Measurements from ENCODE around the gene FAF2.

The FAF2 gene

GRCh38 chr5:176515396-176515795 lies 67.2 kb downstream of the FAF2 start:
- H3K36me3 ChIP-seq (ENCODE audit: insufficient read depth, low read depth, low read length) = no peaks in the 10 kb centered on the region
- H3K9ac ChIP-seq (ENCODE audit: low read depth, low read length) = no peak overlapping the region
- H3K27me3 ChIP-seq (ENCODE audit: insufficient read depth, low read length) = no peaks in the 10 kb centered on the region
- no peak overlapping the region for H3K4me3 ChIP-seq (ENCODE audit: low read length)
- H3K4me1 ChIP-seq (ENCODE audit: insufficient read depth, low read length) = no peaks in the 10 kb centered on the region
- H3K9me3 ChIP-seq (ENCODE audit: insufficient read depth, low read depth, low read length) = no peaks in the 10 kb centered on the region
- H3K27ac ChIP-seq (ENCODE audit: low read length) = no peak overlapping the region

- no peaks in the 10 kb centered on the region for H3K27me3 ChIP-seq (ENCODE audit: insufficient read depth, low read length)
Observed at GRCh38 chr5:176517053-176517661, 69.0 kb downstream of the FAF2 start.

GRCh38 chr5:176519810-176520720 lies 71.9 kb downstream of the FAF2 start:
- H3K4me1 ChIP-seq (ENCODE audit: insufficient read depth, low read length) = 0 out of 2 replicates have a peak, but pooled peaks cover 2% of the 10 kb centered on the region
- H3K27ac ChIP-seq (ENCODE audit: low read length) = no peak overlapping the region
- H3K27me3 ChIP-seq (ENCODE audit: insufficient read depth, low read length) = no peaks in the 10 kb centered on the region
- H3K36me3 ChIP-seq (ENCODE audit: insufficient read depth, low read depth, low read length) = no peaks in the 10 kb centered on the region
- no peak overlapping the region for H3K9ac ChIP-seq (ENCODE audit: low read depth, low read length)
- H3K4me3 ChIP-seq (ENCODE audit: low read length) = no peak overlapping the region
- H3K9me3 ChIP-seq (ENCODE audit: insufficient read depth, low read depth, low read length) = no peaks in the 10 kb centered on the region

More at GRCh38 chr5:176517053-176517661, 69.0 kb downstream of the FAF2 start:
- Histone ChIP-seq H3K4me1 (ENCODE audit: insufficient read depth, low read length) (0 out of 2 replicates have a peak, but pooled peaks cover 2% of the 10 kb centered on the region), H3K9me3 (ENCODE audit: insufficient read depth, low read depth, low read length) (no peaks in the 10 kb centered on the region), H3K27ac (ENCODE audit: low read length) (no peak overlapping the region), H3K4me3 (ENCODE audit: low read length) (no peak overlapping the region), H3K9ac (ENCODE audit: low read depth, low read length) (no peak overlapping the region), H3K36me3 (ENCODE audit: insufficient read depth, low read depth, low read length) (no peaks in the 10 kb centered on the region)

- H3K27ac ChIP-seq (ENCODE audit: low read length) = no peak overlapping the region
- H3K36me3 ChIP-seq (ENCODE audit: insufficient read depth, low read depth, low read length) = no peaks in the 10 kb centered on the region
- no peak overlapping the region for H3K4me3 ChIP-seq (ENCODE audit: low read length)
- no peaks in the 10 kb centered on the region for H3K27me3 ChIP-seq (ENCODE audit: insufficient read depth, low read length)
- H3K9me3 ChIP-seq (ENCODE audit: insufficient read depth, low read depth, low read length) = no peaks in the 10 kb centered on the region
- H3K9ac ChIP-seq (ENCODE audit: low read depth, low read length) = no peak overlapping the region
- 0 out of 2 replicates have a peak, but pooled peaks cover 2% of the 10 kb centered on the region for H3K4me1 ChIP-seq (ENCODE audit: insufficient read depth, low read length)
Observed at GRCh38 chr5:176521286-176521685, 73.1 kb downstream of the FAF2 start.

GRCh38 chr5:176521699-176522263 lies 73.6 kb downstream of the FAF2 start:
- 0 out of 2 replicates have a peak, but pooled peaks cover 2% of the 10 kb centered on the region for H3K4me1 ChIP-seq (ENCODE audit: insufficient read depth, low read length)
- H3K9me3 ChIP-seq (ENCODE audit: insufficient read depth, low read depth, low read length) = no peaks in the 10 kb centered on the region
- H3K27ac ChIP-seq (ENCODE audit: low read length) = no peak overlapping the region
- H3K36me3 ChIP-seq (ENCODE audit: insufficient read depth, low read depth, low read length) = no peaks in the 10 kb centered on the region
- no peaks in the 10 kb centered on the region for H3K27me3 ChIP-seq (ENCODE audit: insufficient read depth, low read length)
- no peak overlapping the region for H3K4me3 ChIP-seq (ENCODE audit: low read length)
- H3K9ac ChIP-seq (ENCODE audit: low read depth, low read length) = no peak overlapping the region

- Histone ChIP-seq H3K4me3 (ENCODE audit: low read length) (no peak overlapping the region), H3K4me1 (ENCODE audit: insufficient read depth, low read length) (0 out of 2 replicates have a peak, but pooled peaks cover 2% of the 10 kb centered on the region), H3K9ac (ENCODE audit: low read depth, low read length) (no peak overlapping the region), H3K36me3 (ENCODE audit: insufficient read depth, low read depth, low read length) (peaks cover 21% of the 10 kb centered on the region), H3K27me3 (ENCODE audit: insufficient read depth, low read length) (no peaks in the 10 kb centered on the region), H3K27ac (ENCODE audit: low read length) (no peak overlapping the region), H3K9me3 (ENCODE audit: insufficient read depth, low read depth, low read length) (no peaks in the 10 kb centered on the region)
Observed at GRCh38 chr5:176524138-176524537, 76.0 kb downstream of the FAF2 start.

- 0 out of 2 replicates have a peak, but pooled peaks cover 2% of the 10 kb centered on the region for H3K4me1 ChIP-seq (ENCODE audit: insufficient read depth, low read length)
- no peak overlapping the region for H3K27ac ChIP-seq (ENCODE audit: low read length)
- no peaks in the 10 kb centered on the region for H3K27me3 ChIP-seq (ENCODE audit: insufficient read depth, low read length)
- H3K4me3 ChIP-seq (ENCODE audit: low read length) = no peak overlapping the region
- H3K9ac ChIP-seq (ENCODE audit: low read depth, low read length) = no peak overlapping the region
- H3K36me3 ChIP-seq (ENCODE audit: insufficient read depth, low read depth, low read length) = peaks cover 29% of the 10 kb centered on the region
- H3K9me3 ChIP-seq (ENCODE audit: insufficient read depth, low read depth, low read length) = no peaks in the 10 kb centered on the region
Observed at GRCh38 chr5:176524987-176525386, 76.8 kb downstream of the FAF2 start.

- no peak overlapping the region for H3K4me3 ChIP-seq (ENCODE audit: low read length)
- H3K4me1 ChIP-seq (ENCODE audit: insufficient read depth, low read length) = 0 out of 2 replicates have a peak, but pooled peaks cover 2% of the 10 kb centered on the region
- H3K27me3 ChIP-seq (ENCODE audit: insufficient read depth, low read length) = no peaks in the 10 kb centered on the region
- no peaks in the 10 kb centered on the region for H3K9me3 ChIP-seq (ENCODE audit: insufficient read depth, low read depth, low read length)
- peaks cover 29% of the 10 kb centered on the region for H3K36me3 ChIP-seq (ENCODE audit: insufficient read depth, low read depth, low read length)
- H3K27ac ChIP-seq (ENCODE audit: low read length) = no peak overlapping the region
- no peak overlapping the region for H3K9ac ChIP-seq (ENCODE audit: low read depth, low read length)
Observed at GRCh38 chr5:176525677-176526076, 77.5 kb downstream of the FAF2 start.

- Histone ChIP-seq H3K4me3 (ENCODE audit: low read length) (no peak overlapping the region), H3K27me3 (ENCODE audit: insufficient read depth, low read length) (no peaks in the 10 kb centered on the region), H3K4me1 (ENCODE audit: insufficient read depth, low read length) (0 out of 2 replicates have a peak, but pooled peaks cover 2% of the 10 kb centered on the region), H3K36me3 (ENCODE audit: insufficient read depth, low read depth, low read length) (peaks cover 35% of the 10 kb centered on the region), H3K27ac (ENCODE audit: low read length) (no peak overlapping the region), H3K9ac (ENCODE audit: low read depth, low read length) (no peak overlapping the region), H3K9me3 (ENCODE audit: insufficient read depth, low read depth, low read length) (no peaks in the 10 kb centered on the region)
Observed at GRCh38 chr5:176526462-176526861, 78.3 kb downstream of the FAF2 start.

- H3K4me1 ChIP-seq (ENCODE audit: insufficient read depth, low read length) = no peaks in the 10 kb centered on the region
- no peak overlapping the region for H3K4me3 ChIP-seq (ENCODE audit: low read length)
- no peak overlapping the region for H3K9ac ChIP-seq (ENCODE audit: low read depth, low read length)
- peaks cover 43% of the 10 kb centered on the region for H3K36me3 ChIP-seq (ENCODE audit: insufficient read depth, low read depth, low read length)
- no peaks in the 10 kb centered on the region for H3K9me3 ChIP-seq (ENCODE audit: insufficient read depth, low read depth, low read length)
- no peaks in the 10 kb centered on the region for H3K27me3 ChIP-seq (ENCODE audit: insufficient read depth, low read length)
- no peak overlapping the region for H3K27ac ChIP-seq (ENCODE audit: low read length)
Observed at GRCh38 chr5:176527246-176528222, 79.3 kb downstream of the FAF2 start.

GRCh38 chr5:176528301-176528700 lies 80.1 kb downstream of the FAF2 start:
- H3K9ac ChIP-seq (ENCODE audit: low read depth, low read length) = no peak overlapping the region
- H3K4me3 ChIP-seq (ENCODE audit: low read length) = no peak overlapping the region
- H3K4me1 ChIP-seq (ENCODE audit: insufficient read depth, low read length) = peaks cover 2% of the 10 kb centered on the region; the same call in 1 of the 2 replicates
- no peaks in the 10 kb centered on the region for H3K27me3 ChIP-seq (ENCODE audit: insufficient read depth, low read length)
- no peaks in the 10 kb centered on the region for H3K9me3 ChIP-seq (ENCODE audit: insufficient read depth, low read depth, low read length)
- H3K27ac ChIP-seq (ENCODE audit: low read length) = no peak overlapping the region
- H3K36me3 ChIP-seq (ENCODE audit: insufficient read depth, low read depth, low read length) = peaks cover 49% of the 10 kb centered on the region

Data from iPS-20b (cell line).